ENCODE measurements around the gene SLC30A3. TPM values are rescaled to one million over a fixed set of nuclear protein-coding genes. Genes with fewer than 3 reads are reported as not detected.

The SLC30A3 gene
- total and polyA plus RNA-seq, 12 donors, result 4.3 to 35.8 (median 10.4) TPM

DNA sequence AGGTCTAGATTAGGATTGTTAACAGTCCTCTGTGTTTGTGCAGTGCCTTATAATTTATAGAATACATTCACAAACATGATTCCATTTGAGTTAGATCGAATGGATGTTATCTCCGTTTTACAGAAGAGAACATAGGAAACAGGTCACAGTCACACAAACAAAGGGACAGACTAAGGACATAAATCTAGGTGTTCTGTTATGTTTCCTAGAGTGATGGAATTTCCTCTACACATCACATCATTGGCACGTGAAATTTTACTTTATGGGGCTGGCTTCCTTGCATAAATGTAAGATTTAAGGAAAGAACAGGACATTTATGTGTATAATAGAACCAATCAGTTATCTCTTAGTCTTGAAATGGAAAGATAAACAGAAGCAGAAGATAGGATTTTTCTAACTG lies 25.8 kb upstream of the SLC30A3 start:
- DNase-seq (no peak), ATAC-seq (no peak)
- TF ChIP-seq, protein P1, sequence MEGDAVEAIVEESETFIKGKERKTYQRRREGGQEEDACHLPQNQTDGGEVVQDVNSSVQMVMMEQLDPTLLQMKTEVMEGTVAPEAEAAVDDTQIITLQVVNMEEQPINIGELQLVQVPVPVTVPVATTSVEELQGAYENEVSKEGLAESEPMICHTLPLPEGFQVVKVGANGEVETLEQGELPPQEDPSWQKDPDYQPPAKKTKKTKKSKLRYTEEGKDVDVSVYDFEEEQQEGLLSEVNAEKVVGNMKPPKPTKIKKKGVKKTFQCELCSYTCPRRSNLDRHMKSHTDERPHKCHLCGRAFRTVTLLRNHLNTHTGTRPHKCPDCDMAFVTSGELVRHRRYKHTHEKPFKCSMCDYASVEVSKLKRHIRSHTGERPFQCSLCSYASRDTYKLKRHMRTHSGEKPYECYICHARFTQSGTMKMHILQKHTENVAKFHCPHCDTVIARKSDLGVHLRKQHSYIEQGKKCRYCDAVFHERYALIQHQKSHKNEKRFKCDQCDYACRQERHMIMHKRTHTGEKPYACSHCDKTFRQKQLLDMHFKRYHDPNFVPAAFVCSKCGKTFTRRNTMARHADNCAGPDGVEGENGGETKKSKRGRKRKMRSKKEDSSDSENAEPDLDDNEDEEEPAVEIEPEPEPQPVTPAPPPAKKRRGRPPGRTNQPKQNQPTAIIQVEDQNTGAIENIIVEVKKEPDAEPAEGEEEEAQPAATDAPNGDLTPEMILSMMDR (IDR thresholded peaks at IDR 0.05), result no peak
- H3K4me3 ChIP-seq, result no peak overlapping the region
- no peaks in the 10 kb centered on the region for H3K9me3 ChIP-seq
- WGBS, 2 donors, result 22 to 23% methylated on average over 3 of the region's 3 CpGs
- H3K27me3 ChIP-seq, result peaks cover 0 to 18% (median 0%) of the 10 kb centered on the region in 7 donors
- peak overlapping the region in 1 of 10 donors; percentile 1 for H3K27ac ChIP-seq
- intact Hi-C loops (cut with DNase I), result loop anchor here in 3 of 10 donors (10.0 kb wide), 2 partner anchors 114 to 324 kb away; no protein-coding TSS in a partner anchor
- H3K36me3 ChIP-seq, result no peaks in the 10 kb centered on the region
- H3K4me1 ChIP-seq, result peaks cover 0 to 70% (median 24%) of the 10 kb centered on the region in 9 donors

DNA sequence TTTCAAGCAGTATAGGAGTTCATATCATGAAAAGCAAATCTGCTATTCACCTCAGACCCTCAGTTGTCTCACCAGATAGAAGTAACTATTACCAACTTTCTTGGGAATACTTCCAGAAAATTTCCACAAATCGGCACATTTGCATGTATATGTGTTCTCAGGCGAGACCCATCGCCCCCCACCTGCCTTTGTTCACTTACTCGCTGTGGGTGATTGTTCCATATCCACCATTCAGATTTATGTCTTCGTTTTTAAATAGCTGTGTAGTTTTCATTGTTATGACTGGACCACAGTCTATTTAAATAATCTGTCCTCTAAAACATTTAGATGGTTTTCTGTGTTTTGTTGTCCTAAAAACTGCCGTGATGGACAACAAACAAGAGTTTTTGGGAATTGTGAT lies 22.6 kb upstream of the SLC30A3 start:
- Histone ChIP-seq H3K9me3 (no peaks in the 10 kb centered on the region), H3K27ac (peak overlapping the region in 2 of 10 donors; percentile 96 to 97), H3K4me1 (peaks cover 0 to 56% (median 19%) of the 10 kb centered on the region in 9 donors), H3K4me3 (peak overlapping the region in 8 of 10 donors; percentile 45 to 69 (median 62)), H3K36me3 (no peaks in the 10 kb centered on the region), H3K27me3 (peaks cover 0 to 7% (median 4%) of the 10 kb centered on the region in 7 donors)
- no peak for DNase-seq
- 44 to 65% methylated on average over 6 of the region's 6 CpGs for WGBS, 2 donors
- no peak for ATAC-seq
- intact Hi-C loops (cut with DNase I), result loop anchor here in 3 of 10 donors (10.0 kb wide), 2 partner anchors 111 to 321 kb away; no protein-coding TSS in a partner anchor
- TF ChIP-seq, protein P1 (IDR thresholded peaks at IDR 0.05), result no peak

DNA sequence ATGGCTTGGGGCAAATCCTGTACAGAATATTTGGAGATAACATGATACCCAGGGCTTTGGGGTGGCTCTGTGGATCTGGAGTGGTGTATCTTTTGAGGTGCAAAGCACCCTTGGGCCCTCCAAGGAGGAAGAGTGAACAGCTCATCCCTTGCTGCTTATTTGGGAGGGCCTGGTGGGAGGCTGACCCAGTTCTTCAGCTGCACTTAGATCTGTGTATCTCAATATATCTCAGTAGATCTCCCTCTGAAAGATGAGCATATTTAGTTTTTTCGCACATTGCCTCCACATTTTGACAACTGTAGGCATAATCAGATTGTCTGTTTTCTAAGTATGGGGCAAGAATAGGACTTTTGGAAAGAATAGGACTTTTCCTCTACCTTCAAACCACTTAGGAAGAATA lies 22.1 kb upstream of the SLC30A3 start:
- WGBS, 2 donors, result 70 to 83% methylated on average over 1 of the region's 1 CpG
- TF ChIP-seq, protein P1 (IDR thresholded peaks at IDR 0.05), result no peak
- no peak for ATAC-seq
- Histone ChIP-seq H3K4me3 (peak overlapping the region in 9 of 10 donors; percentile 45 to 69 (median 61)), H3K4me1 (peaks cover 0 to 56% (median 23%) of the 10 kb centered on the region in 9 donors), H3K9me3 (no peaks in the 10 kb centered on the region), H3K27me3 (peaks cover 0 to 7% (median 4%) of the 10 kb centered on the region in 7 donors), H3K36me3 (no peaks in the 10 kb centered on the region), H3K27ac (peak overlapping the region in 5 of 10 donors; percentile 24 to 97 (median 95))
- intact Hi-C loops (cut with DNase I), result loop anchor here in 6 of 10 donors (5.0 to 10.0 kb wide), 5 partner anchors 38 to 323 kb away; no protein-coding TSS in a partner anchor
- DNase-seq, result no peak

DNA sequence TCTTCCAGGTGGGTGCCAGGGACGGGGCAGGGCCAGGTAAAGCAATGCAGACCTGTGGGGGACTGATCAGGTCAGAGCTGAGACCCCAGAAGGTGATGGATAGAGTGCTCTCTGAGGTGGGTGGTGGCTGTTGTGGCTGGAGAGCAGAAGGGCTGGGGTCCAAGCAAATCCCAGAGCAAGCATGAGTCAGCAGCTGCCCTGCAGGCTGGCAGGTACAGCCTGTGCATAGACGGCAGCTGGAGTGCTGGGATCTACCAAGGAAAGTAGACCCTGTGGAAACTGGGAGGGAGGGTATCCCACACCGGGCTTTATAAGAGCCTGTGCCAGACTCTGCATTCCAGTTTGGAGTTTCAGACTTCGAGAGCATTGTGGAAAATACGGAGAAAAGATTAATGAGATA lies 20.0 kb upstream of the SLC30A3 start:
- peak overlapping the region; percentile 85 to 97 (median 92) for H3K27ac ChIP-seq
- intact Hi-C loops (cut with DNase I), result loop anchor here in 7 of 10 donors (1.0 to 10.0 kb wide), 7 partner anchors 21 to 321 kb away; no protein-coding TSS in a partner anchor
- peaks cover 0 to 41% (median 23%) of the 10 kb centered on the region in 9 donors for H3K4me1 ChIP-seq
- DNase-seq, result no peak
- H3K9me3 ChIP-seq, result no peaks in the 10 kb centered on the region
- peak; percentile 38 to 80 (median 72) for ATAC-seq
- peaks cover 0 to 7% (median 4%) of the 10 kb centered on the region in 7 donors for H3K27me3 ChIP-seq
- no peaks in the 10 kb centered on the region for H3K36me3 ChIP-seq
- TF ChIP-seq, protein P1 (IDR thresholded peaks at IDR 0.05), result no peak
- 18 to 19% methylated on average over 5 of the region's 5 CpGs for WGBS, 2 donors
- H3K4me3 ChIP-seq, result peak overlapping the region; percentile 30 to 69 (median 56)
